ENCODE results near the gene MORC2. TPM values are rescaled to one million over a fixed set of nuclear protein-coding genes. Genes with fewer than 3 reads are reported as not detected.

Gene MORC2
- total RNA-seq, 2 experiments from 2014 or later: 30.2 to 30.8 TPM

DNA sequence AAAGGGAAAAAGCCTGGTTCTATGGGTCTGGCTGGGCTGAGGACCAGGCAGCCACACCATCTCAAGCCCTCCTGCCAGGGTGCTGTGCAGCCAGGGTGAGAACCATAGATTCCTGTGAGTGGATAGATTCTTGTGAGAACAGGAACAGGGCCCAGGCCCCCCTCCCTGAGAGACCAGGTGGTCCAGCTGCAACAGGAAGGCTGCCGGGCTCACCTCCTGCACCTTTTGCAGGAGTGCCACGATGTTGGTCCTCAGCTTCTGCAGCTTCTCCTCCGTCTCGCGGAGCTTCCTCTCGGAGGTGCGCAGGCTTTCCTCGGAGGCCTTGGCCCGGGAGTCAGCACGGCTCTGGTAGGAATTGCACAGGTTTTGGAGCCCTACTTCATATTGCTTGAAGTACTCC, 40.8 kb downstream of the MORC2 start:
- ChIA-PET POLR2A (no interaction called here), CTCF (no interaction called here)

GRCh38 chr22:30926706-30927105, 41.9 kb downstream of the MORC2 start:
- POLR2A ChIA-PET: interaction anchor here (0.7 kb wide), 1 partner anchor 1557 kb away, joined by 8 read pairs; no protein-coding TSS in a partner anchor
- CTCF ChIA-PET: interaction anchor here (0.6 kb wide), 1 partner anchor 310 kb away, joined by 5 read pairs; no protein-coding TSS in a partner anchor

GRCh38 chr22:30925667-30926066, 42.9 kb downstream of the MORC2 start:
- ChIA-PET CTCF (no interaction called here), POLR2A (no interaction called here)

DNA sequence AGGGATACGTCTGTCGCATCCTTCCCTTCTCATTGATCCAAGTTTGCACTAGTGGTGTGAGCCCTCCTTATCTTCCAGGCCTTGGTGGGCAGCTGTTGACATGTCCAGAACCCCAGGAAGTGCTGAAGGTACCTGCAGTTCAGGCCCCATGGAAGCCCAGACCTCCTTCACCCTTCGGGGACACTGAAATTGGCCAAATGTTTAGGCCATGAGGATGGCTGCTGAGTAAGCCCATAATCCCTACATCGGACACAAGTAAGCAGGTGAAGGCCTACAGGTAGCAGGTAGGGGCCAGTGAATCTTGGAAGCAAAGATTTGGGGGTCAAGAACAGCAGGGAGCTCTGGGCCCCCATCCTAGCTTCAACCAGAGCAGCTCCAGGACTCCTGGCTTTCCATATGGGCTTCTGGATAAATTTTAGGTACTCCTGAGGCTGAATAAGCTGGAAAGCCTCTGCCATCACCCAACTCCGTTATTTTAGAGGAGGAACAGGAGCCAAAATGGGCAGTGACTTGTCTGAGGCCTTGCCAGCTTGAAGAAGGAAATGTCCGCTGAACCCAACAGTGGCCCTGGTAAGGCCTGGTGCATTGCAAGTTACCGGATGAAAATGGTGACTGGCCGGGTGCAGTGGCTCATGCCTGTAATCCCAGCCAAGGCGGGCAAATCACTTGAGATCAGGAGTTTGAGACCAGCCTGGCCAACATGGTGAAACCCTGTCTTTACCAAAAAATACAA, 45.2 kb downstream of the MORC2 start:
- POLR2A ChIA-PET: interaction anchor here (0.6 kb wide), 1 partner anchor 350 kb away, joined by 3 read pairs; no protein-coding TSS in a partner anchor
- CTCF ChIA-PET: interaction anchor here (1.6 to 2.8 kb wide), 2 partner anchors 13 to 162 kb away, joined by 3 to 9 read pairs; no protein-coding TSS in a partner anchor

- POLR2A ChIA-PET: interaction anchor here (0.7 kb wide), 1 partner anchor 1693 kb away, joined by 4 read pairs; no protein-coding TSS in a partner anchor
- CTCF ChIA-PET: interaction anchor here (1.1 to 2.8 kb wide), 3 partner anchors 47 to 287 kb away, joined by 3 to 9 read pairs (median 4); partner anchors contain the start of genes SLC35E4 and TUG1
These were observed 46.4 kb downstream of the MORC2 start for GRCh38 chr22:30922151-30922611.

DNA sequence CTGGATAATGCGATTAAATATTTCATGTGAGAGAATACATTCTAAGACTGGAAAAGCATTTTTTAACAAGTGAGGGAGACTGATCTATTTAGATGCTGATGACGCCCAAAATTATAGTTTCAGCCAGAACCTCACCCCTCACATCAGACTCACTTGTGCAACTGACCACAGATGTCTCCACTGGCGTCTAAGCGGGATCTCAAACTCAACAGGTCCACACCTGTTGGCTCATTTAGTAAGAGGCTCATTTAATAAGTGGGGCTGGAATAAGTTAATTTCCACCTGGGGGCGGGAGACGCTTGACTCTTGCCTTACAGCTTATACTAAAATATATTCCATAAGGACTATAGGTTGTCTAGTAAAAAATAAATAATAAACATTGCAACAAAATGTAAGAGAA, 47.5 kb downstream of the MORC2 start:
- CTCF ChIA-PET: interaction anchor here (1.1 to 3.5 kb wide), 7 partner anchors 31 to 285 kb away, joined by 3 to 15 read pairs (median 4); partner anchors contain the start of gene SLC35E4
- POLR2A ChIA-PET: interaction anchor here (0.7 kb wide), 1 partner anchor 661 kb away, joined by 9 read pairs; no protein-coding TSS in a partner anchor

- CTCF ChIA-PET: interaction anchor here (0.7 to 3.5 kb wide), 12 partner anchors 11 to 1186 kb away, joined by 3 to 15 read pairs (median 3); partner anchors contain the start of gene SLC35E4
- POLR2A ChIA-PET: no interaction called here
These were observed 48.2 kb downstream of the MORC2 start for GRCh38 chr22:30920407-30920806.

DNA sequence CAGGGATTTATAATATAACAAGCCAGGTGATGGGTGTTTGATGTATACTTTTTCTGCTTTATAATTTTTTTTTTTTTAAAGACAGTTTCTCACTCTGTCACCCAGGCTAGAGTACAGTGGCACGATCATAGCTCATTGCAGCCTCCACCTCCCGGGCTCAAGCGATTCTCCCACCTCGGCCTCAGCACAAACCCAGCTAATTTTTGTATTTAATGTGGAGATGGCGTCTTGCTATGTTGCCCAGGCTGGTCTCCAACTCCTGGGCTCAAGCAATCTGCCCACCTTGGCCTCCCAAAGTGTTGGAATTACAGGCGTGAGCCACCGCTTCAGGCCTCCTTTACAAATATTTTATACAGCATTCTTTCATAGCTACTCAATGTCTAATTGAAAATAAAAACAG, 48.6 kb downstream of the MORC2 start:
- CTCF ChIA-PET: interaction anchor here (0.7 to 3.5 kb wide), 10 partner anchors 11 to 1187 kb away, joined by 3 to 15 read pairs (median 4); partner anchors contain the start of gene SLC35E4

GRCh38 chr22:30918761-30919160, 49.8 kb downstream of the MORC2 start:
- ChIA-PET CTCF (interaction anchor here (1.6 to 3.5 kb wide), 3 partner anchors 10 to 154 kb away, joined by 4 to 15 read pairs (median 9); no protein-coding TSS in a partner anchor), POLR2A (no interaction called here)

More for the DNA sequence above, 48.6 kb downstream of the MORC2 start:
- POLR2A ChIA-PET: no interaction called here

- ChIA-PET CTCF (no interaction called here), POLR2A (no interaction called here)
These were observed 58.2 kb downstream of the MORC2 start for GRCh38 chr22:30910358-30910757.

DNA sequence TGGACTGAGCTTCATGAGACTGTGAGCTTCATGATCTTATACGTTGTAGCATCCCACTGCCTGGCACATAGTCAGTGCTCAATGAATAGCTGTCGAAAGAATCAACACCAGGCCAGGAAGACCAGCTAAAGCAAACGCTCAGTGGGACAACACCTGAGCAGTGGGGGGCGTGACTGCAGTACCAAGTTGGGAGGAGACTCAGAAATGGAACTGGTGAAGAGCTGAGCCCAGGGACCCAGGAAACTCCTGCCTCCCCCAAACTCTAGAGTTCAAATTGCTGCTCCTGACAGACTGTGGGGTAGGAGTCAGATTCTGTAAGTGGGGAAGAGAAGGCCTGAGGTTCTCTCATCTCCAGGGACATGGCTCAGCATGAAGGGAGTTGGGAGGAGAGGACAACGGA, 59.3 kb downstream of the MORC2 start:
- POLR2A ChIA-PET: no interaction called here
- CTCF ChIA-PET: interaction anchor here (2.3 kb wide), 1 partner anchor 10 kb away, joined by 9 read pairs; no protein-coding TSS in a partner anchor

DNA sequence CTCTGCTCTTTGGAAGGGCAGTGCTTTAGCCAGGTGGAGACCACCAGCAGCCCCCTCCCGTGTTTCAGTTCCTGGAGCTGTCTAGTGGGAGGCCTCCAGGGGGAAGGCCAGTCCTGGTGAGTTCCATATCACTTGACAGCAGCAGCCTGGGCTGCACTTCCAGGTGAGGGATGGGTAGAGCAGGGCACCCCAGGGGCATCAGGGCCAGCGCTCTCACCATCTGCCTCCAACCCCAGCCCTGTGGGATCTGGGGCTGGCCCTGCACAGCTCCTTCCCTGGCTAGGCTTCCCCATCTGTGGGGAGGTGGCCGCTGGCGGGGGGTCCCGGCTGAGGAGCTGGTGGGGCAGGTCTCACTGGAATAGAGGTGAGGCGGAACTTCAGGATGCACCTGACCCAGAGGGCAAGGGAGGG, 60.5 kb downstream of the MORC2 start:
- ChIA-PET POLR2A (no interaction called here), CTCF (interaction anchor here (2.3 kb wide), 1 partner anchor 12 kb away, joined by 9 read pairs; no protein-coding TSS in a partner anchor)

DNA sequence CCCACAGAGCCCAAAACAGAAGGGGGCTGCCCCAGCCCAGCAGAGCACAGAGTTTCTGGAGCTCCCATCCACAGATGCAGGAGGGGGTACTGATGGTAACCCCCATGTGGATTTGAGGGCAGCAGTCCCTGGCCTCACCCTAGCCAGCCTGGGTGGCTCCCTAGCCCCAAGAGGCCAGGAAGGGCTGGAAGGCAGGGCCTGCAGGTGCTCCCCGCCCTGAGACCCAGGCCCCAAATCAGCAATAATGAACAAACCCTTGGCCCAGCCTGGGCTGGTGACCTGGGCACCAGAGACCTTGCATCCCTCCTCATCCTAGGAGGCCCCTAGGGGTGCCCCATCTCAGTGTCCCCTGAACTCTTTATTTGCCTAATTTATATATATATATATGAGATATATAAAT, 61.6 kb downstream of the MORC2 start:
- POLR2A ChIA-PET: no interaction called here
- CTCF ChIA-PET: no interaction called here

DNA sequence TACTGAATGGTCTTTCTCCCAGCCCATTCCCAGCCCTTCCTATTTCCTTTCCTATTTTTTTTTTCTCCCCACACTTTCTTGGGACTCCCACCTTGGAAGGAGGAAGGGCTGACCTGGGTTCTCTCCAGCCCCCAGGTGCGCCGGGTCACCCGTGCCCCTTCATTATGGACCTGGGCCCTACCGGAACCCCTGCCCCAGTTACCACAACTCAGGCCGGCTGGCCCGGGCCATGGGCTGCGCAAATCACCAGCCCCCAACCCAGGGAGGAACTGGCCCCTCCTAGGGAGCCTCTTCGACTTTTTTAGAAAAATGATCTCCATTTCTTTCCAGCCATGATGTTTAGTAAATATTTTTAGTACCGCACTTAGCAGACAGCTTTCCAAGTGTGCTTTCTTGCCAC, 62.2 kb downstream of the MORC2 start:
- ChIA-PET POLR2A (no interaction called here), CTCF (no interaction called here)

- CTCF ChIA-PET: no interaction called here
These were observed 62.8 kb downstream of the MORC2 start for GRCh38 chr22:30905696-30906341.

GRCh38 chr22:30903876-30904460, 64.6 kb downstream of the MORC2 start:
- ChIA-PET POLR2A (no interaction called here), CTCF (no interaction called here)

More at GRCh38 chr22:30905696-30906341, 62.8 kb downstream of the MORC2 start:
- POLR2A ChIA-PET: no interaction called here

- ChIA-PET POLR2A (no interaction called here), CTCF (interaction anchor here (0.6 kb wide), 1 partner anchor 138 kb away, joined by 3 read pairs; no protein-coding TSS in a partner anchor)
These were observed 65.8 kb downstream of the MORC2 start for GRCh38 chr22:30902496-30903357.

- ChIA-PET POLR2A (no interaction called here), CTCF (no interaction called here)
These were observed 74.2 kb downstream of the MORC2 start for GRCh38 chr22:30894371-30894740.

All from activated CD8-positive, alpha-beta memory T cell treated with anti-CD3 and anti-CD28 coated beads for 36 hours (primary cell).